Ishikawa (cell line): Measurements from ENCODE around the gene PRSS1.

Experiments
- CEBPB ChIP-seq: IDR thresholded peaks from 2 replicates; pipeline ENCODE4 v1.6.1; 2012
- EP300 ChIP-seq: IDR thresholded peaks from 2 replicates; pipeline ENCODE4 v1.6.1; 2012; ENCODE audit warnings: borderline replicate concordance
- RAD21 ChIP-seq: IDR thresholded peaks from 2 replicates; pipeline ENCODE4 v1.6.1; 2012; ENCODE audit warnings: low read depth
- TAF1 ChIP-seq: IDR thresholded peaks from 2 replicates; pipeline ENCODE4 v1.6.1; 2012; ENCODE audit warnings: low read depth, mild to moderate bottlenecking
- TCF12 ChIP-seq: IDR thresholded peaks from 2 replicates; pipeline ENCODE4 v1.6.1; 2012; ENCODE audit warnings: low read depth
- YY1 ChIP-seq: IDR thresholded peaks from 2 replicates; pipeline ENCODE4 v1.6.1; 2012; ENCODE audit warnings: low read depth
- TF ChIP-seq, protein P1 (sequence below): IDR thresholded peaks from 2 replicates; pipeline ENCODE4 v1.6.1; 2012

DNA sequence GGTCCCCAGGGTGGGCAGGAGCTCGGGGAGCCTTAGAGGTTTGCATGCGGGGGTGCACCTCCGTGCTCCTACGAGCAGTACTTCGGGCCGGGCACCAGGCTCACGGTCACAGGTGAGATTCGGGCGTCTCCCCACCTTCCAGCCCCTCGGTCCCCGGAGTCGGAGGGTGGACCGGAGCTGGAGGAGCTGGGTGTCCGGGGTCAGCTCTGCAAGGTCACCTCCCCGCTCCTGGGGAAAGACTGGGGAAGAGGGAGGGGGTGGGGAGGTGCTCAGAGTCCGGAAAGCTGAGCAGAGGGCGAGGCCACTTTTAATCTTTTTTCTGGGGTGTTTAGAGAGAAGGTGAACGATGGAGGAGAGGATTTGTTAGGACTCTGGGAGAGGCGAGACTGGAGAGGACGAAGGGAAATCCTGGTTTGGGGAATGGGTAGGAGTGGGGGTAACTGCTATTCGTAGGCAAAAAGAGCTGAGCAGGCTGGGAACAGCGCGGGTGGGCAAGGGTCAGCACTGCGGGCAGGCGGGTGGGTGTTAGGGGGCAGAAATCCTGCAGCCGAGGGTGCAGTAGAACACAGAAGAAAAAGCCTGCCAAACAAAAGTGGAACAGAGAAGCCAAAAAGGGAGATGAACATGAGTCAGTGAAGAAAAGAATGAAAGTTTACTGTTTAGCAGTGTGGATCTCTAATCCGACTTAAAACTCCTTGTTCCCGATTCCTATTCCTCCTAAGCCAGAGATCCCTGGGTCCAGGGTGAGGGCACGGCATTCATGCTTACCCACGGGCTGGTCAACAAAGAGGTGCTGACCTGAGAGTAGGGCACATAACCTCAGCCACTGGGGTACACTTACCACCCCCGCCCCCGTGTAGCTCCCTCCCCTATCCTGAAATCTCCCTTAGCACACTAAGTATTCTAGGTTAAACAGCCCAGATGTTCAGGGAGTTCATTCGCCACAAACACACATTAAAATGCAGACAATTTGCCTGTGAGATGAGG is 48.4 kb downstream of the PRSS1 start:
- TF ChIP-seq EP300 (no peak), CEBPB (no peak), TCF12 (no peak), RAD21 (no peak), YY1 (no peak), TAF1 (no peak)
- TF ChIP-seq, protein P1, sequence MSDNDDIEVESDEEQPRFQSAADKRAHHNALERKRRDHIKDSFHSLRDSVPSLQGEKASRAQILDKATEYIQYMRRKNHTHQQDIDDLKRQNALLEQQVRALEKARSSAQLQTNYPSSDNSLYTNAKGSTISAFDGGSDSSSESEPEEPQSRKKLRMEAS: no peak
